ENCODE data around the gene GNB1L.

- TF ChIP-seq CTCF (IDR thresholded peaks at IDR 0.05; ENCODE audit: poor library complexity, severe bottlenecking) = no peak
- no peak for TF ChIP-seq POLR2AphosphoS5 (IDR thresholded peaks at IDR 0.05)
- no peak for TF ChIP-seq EP300 (conservative IDR thresholded peaks at IDR 0.05; ENCODE audit: poor library complexity, severe bottlenecking)
- TF ChIP-seq, protein P1, sequence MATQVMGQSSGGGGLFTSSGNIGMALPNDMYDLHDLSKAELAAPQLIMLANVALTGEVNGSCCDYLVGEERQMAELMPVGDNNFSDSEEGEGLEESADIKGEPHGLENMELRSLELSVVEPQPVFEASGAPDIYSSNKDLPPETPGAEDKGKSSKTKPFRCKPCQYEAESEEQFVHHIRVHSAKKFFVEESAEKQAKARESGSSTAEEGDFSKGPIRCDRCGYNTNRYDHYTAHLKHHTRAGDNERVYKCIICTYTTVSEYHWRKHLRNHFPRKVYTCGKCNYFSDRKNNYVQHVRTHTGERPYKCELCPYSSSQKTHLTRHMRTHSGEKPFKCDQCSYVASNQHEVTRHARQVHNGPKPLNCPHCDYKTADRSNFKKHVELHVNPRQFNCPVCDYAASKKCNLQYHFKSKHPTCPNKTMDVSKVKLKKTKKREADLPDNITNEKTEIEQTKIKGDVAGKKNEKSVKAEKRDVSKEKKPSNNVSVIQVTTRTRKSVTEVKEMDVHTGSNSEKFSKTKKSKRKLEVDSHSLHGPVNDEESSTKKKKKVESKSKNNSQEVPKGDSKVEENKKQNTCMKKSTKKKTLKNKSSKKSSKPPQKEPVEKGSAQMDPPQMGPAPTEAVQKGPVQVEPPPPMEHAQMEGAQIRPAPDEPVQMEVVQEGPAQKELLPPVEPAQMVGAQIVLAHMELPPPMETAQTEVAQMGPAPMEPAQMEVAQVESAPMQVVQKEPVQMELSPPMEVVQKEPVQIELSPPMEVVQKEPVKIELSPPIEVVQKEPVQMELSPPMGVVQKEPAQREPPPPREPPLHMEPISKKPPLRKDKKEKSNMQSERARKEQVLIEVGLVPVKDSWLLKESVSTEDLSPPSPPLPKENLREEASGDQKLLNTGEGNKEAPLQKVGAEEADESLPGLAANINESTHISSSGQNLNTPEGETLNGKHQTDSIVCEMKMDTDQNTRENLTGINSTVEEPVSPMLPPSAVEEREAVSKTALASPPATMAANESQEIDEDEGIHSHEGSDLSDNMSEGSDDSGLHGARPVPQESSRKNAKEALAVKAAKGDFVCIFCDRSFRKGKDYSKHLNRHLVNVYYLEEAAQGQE (IDR thresholded peaks at IDR 0.05; ENCODE audit: borderline replicate concordance) = no peak
- no peak for TF ChIP-seq RAD21 (conservative IDR thresholded peaks at IDR 0.05)
Measured at GRCh38 chr22:19848298-19849224, 6.1 kb downstream of the GNB1L start.
